ENCODE measurements around the gene SIGLEC11. TPM values are rescaled to one million over a fixed set of nuclear protein-coding genes. Genes with fewer than 3 reads are reported as not detected.
"Not testable (repeated sequence)": the region's sequence is repeated elsewhere in the genome, so short reads cannot be mapped to it uniquely, and the experiment has no call there.

Gene SIGLEC11, protein sequence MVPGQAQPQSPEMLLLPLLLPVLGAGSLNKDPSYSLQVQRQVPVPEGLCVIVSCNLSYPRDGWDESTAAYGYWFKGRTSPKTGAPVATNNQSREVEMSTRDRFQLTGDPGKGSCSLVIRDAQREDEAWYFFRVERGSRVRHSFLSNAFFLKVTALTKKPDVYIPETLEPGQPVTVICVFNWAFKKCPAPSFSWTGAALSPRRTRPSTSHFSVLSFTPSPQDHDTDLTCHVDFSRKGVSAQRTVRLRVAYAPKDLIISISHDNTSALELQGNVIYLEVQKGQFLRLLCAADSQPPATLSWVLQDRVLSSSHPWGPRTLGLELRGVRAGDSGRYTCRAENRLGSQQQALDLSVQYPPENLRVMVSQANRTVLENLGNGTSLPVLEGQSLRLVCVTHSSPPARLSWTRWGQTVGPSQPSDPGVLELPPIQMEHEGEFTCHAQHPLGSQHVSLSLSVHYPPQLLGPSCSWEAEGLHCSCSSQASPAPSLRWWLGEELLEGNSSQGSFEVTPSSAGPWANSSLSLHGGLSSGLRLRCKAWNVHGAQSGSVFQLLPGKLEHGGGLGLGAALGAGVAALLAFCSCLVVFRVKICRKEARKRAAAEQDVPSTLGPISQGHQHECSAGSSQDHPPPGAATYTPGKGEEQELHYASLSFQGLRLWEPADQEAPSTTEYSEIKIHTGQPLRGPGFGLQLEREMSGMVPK
- not detected in 2 replicates for total RNA-seq

DNA sequence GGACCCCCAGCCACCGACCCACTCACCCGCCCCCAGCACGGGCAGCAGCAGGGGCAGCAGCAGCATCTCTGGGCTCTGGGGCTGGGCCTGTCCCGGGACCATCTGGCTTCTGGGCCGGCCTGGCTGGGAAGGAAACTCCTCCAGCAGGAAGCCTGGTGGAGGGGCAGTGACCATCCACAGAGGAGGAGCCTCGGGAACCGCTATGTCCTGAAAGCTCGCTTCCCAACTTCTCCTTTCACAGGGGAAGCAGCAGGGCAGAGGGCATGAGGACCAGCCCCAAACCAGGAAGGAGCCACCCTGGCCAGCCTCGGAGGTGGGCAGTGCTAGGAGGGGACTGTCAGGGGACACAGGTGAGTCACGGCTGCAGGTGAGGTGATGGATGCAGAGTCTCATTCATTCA lies at the start of gene SIGLEC11:
SIGLEC11 (minus strand) TSS at position 193 of the 400 bp plus-strand sequence; CDS start at position 102, 91 bp downstream.
- not testable (repeated sequence) for DNase-seq (ENCODE audit: low read depth, low spot score)

DNA sequence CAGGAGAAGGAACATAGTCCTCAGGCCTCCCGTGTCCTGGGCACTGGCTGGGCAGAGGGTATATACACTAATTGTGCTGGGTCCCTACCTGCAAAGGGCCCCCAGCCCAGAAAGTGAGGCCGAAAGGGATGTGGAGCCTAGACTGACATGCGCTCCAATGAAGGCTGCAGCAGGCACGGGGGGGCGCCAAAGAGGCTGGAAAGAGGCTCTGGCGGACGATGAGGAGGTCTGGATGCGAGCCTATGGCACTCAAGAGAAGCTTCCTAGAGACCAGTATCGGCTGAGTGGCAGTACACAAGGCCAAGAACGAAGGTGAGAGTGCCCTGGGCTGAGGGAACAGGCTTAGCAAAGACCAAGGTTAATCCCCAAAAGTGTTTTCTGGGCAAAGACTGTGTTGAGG lies 47.6 kb upstream of the SIGLEC11 start:
- DNase-seq (ENCODE audit: low read depth, low spot score) = no peak

DNA sequence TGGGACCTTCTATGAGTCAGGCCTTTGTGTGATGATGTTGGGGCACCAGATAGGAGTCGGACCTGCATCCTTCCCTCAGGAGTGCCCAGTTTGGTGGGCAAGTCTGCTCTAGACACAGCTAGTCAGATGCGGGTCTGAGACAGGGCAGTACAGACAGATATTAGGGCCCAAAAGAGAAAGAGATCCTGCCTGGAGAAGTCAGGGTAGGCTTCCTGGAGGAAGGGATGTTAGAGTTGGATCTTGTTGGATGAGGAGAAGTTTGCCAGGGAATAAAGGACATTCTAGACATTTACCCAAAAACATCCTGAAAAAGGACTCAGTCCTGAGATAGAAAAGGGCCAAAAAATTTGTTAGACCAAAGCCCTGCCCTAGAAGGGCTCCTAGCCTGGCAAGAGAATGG lies 47.0 kb upstream of the SIGLEC11 start:
- DNase-seq (ENCODE audit: low read depth, low spot score) = no peak

DNA sequence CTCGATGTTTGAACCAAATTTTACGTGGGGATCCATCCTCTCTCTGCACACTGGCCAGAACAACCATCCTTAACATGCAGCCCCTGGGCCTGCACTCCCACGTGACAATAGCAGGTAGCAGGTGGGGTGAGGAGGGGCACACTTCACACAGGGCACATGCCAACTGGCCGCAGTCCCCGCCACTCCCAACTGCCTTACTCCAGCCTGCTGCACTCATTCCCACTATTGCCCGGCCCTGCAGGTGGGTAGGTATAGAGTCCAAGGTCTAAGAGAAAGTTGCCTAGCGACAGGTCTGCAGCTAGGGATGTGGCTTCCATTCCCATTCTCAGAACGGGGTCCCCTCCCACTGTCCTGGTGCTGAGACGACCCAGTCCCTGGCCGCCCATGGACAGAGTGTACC lies 46.2 kb upstream of the SIGLEC11 start:
- no peak for DNase-seq (ENCODE audit: low read depth, low spot score)

DNA sequence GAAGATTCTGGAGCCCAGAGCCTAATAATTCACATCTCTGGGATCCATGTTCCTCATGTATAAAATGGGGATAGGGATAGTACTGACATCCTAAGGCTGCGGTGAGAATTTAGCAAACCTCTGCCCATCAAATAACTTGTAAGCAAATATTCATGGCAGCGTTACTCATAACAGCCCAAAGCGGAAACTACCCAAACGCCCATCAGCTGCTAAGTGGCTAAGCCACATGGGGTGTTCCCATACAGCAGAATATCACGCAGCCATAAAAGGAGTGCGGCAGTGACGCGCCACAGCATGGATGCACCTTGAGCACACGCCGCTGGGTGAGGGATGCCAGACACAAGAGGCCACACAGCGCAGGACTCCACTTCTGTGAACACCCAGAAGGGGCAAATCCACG lies 44.5 kb upstream of the SIGLEC11 start:
- DNase-seq (ENCODE audit: low read depth, low spot score) = no peak

DNA sequence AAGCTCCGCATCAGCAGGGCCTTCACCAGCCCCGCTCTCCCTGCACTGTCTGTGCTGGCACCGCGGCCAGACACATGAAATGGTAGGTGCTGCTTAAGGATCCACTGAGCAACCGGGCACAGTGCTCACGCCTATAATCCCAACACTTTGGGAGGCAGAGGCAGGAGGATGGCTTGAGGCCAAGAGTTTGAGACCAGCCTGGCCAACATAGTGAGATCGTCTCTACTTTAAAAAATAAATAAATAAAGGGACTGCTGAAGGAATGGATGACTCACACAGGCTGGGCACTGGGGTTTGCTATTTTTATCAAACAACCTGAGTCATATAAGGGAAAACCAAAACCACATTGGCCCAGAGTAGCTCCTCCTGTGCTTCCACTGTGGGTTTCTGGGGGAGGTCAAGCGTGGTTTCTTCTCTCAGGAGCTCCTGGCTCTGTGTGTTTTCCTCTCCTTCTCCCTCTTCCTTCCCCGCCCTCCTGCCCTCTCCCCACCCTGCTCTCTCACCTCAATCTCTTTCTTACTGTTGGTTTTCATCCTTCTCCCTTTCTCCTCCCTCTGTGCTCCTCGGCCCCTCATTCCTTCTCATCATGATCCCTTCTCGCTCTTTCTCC lies 42.9 kb upstream of the SIGLEC11 start:
- peak; percentile 35 for DNase-seq (ENCODE audit: low read depth, low spot score)

DNA sequence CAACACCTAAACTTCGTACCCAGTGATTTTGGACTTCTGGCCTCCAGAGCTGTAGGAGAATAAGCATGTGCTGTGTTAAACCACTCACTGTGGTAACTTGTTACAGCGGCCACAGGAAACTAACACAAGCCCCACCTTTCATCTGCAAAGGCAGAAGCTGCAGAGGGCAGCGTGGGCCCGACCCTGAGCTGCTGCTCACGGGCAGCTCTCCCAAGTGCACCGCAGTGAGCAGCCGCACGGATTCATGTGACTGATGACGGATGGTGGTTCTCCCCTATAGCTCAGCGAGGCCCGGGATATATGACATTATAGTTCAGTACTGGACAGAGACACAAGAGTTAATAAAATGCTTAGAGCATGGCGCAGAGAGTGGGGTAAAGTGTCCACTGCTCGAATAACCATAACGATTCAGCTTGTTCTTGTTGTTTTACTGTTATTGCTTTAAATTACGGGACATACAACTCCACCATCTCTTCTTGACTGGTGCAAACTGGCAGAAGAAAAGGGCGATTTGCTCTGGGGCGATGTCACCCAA lies 42.3 kb upstream of the SIGLEC11 start:
- no peak for DNase-seq (ENCODE audit: low read depth, low spot score)

DNA sequence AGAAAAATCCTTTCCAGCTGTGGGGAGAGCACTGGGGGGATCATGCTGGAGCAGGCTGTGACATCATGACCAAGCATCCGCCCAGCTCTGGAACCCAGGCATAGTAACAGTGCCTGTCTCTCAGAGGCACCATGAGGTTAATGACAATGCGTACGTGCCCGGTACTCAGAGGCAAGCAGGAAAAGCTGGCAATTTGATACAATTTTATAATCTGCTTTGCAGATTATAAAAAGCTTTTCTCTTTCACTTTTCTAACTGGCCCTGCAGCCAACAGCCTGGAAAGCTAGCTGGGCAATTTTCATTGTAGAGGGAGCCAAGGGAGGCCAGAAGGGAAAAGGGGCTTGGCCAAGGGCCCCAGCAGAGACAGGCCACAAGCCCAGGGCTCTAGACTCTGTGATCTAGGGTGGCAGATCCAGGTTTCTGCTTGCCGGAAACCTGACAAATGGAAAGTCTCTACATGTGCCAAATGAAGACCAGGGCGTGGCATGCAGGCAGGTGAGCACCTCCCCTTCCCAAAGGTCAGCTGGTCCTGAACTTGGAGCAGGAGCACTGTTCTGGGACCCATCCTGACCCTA lies 41.5 kb upstream of the SIGLEC11 start:
- DNase-seq (ENCODE audit: low read depth, low spot score) = no peak

DNA sequence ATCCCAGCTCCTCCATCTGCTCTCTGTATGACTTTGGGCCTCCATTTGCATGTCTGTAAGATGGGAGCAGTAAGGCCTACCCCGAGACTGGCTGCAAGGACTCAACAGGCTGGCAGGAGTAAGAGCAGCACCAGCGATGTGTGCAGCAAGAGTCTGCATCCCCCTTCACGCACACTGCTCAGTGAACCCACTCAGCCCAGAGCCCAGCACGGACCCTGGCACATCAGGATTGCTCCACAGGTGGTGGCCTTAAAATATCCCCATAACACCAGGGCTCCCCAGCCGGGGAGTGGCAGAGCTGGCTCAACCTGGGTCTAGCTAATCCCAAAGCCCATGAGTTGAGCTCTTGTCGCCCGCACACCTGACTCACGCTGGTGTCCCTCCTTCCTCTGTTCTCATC lies 40.8 kb upstream of the SIGLEC11 start:
- no peak for DNase-seq (ENCODE audit: low read depth, low spot score)

DNA sequence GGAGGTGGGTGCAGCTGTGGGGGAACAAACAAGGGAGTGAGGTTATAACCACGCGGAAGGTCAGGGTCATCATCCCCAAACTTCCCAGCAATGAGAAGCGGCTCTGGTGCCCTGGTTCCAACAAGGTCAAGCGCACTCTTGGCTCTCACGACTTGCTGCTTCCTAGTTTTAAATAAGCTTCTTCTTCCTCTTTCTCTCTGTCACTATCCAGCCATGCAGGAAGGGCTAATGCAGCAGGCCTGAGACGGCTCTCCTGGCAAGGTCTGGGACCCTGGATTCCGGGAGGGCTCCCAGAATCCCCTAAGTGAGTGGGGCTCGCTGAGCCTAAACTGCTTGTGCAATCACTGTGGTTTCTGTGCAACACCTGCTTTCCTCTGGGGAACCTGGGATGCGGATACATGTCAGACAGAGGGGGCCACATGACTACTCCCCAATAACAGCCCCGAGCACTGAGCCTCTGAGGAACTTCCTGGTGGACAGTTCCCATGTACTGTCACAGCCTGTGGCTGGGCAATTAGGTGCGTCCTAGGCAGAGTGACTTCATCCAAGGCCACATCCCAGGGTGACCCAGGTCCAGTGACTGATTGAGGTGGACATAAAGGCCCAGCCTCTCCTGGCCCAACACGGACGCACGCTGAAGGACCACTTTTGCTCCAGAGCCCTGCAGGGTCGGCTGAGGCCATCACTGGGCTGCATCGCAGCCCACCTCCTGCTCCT lies 40.0 kb upstream of the SIGLEC11 start:
- DNase-seq (ENCODE audit: low read depth, low spot score) = no peak

DNA sequence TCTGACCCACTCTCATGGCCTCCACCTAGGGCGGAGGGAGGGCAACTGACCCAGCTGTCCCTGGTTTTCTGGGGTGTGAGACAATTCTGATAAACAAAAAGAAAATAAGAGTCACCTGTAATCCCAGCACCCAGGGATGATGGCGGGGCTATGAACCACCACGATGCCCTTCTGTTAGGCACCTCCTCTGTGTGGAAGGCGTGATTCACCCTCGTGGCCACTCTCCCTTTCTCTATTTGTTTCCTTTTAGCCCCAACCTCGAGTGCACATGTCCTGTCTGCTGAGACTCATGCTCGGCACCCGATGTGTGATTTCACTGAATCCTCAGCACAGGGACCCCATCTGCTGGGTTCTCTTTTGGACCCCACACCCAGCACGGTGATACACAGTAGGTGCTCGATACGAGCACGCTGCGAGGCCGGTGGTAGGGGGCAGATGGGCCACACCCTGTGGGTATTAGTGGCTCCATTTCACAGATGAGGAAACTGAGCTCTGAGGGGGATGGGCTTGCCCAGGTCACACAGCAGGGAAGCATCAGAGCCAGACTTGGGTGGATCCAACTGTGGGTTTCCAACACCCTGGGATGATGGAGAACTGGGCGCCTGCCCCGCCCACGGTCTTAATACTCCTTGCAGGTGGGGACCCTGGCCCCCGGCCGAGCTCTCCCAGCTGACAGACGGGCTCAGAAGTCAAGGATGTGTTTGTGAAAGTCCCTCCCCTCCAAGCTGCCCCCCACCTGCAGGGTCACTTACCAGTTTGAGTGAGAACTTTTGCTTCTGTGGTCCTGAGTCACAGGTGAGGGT lies 39.3 kb upstream of the SIGLEC11 start:
- no peak for DNase-seq (ENCODE audit: low read depth, low spot score)

DNA sequence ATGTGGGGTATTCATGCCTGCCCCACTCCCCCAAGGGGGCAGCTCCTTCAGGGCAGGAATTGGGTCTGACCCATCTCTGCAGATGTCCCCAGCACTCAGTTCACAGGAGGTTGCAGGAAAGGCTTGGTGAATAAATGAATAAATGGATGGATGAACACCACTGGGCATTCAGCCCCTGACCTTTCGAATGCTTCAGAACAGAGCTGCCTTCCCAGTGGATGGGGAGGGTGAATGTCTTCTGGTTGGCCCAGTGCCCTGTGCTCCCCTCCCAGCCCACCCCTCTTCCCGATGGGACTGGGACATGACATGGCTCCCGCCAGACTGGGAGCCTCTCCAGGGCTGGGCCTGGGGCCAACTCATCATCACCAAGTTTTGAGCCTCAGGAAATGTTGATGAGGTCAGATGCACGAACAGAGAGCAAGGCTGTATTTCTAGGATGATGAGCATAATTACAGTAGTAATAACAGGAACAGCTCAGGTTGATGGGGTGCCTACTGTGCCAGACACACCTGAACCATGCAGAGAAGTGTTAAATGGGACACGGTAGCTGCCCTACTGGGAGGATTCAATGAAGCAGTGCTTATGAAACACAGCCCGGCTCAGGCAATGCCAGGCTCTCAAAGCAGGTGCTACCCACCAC lies 38.5 kb upstream of the SIGLEC11 start:
- DNase-seq (ENCODE audit: low read depth, low spot score) = no peak

DNA sequence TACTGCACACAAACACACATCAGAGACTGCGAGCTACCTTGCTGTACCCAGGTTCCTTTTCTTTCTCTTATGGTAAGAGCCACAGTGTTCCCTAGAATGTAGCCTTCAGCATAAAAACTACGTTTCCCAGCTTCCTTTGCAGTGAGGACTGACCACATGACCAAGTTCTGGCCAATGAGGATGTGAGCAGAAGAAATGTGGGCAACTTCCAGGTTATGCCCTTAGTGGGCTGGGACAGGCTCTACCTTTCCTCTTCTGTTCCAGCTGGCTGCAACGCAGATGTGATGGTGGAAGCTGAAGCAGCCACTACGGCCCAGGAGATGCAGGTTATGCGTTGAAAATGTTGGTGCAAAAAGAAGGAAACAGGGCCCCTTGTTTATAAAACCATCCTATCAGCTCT lies 36.7 kb upstream of the SIGLEC11 start:
- no peak for DNase-seq (ENCODE audit: low read depth, low spot score)

DNA sequence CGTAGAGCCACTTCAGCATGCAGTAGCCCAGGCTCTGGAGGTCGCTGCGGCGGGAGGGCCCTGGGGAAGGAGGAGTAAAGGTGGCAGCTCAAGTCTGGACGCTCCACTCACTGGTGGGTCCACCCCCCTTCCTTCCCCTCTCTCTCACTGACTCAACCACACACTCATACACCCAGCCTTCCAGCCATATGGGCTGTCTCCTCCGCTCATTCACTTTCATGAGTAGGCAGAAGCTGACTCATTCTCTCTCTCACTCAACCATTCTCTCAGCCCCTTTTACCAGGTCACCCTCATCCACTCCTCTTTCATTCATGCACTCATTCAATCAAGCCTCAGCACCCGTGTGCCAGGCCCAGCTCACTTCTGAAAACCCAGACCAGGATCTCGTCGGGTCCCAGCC lies 27.5 kb upstream of the SIGLEC11 start:
- DNase-seq (ENCODE audit: low read depth, low spot score) = no peak

DNA sequence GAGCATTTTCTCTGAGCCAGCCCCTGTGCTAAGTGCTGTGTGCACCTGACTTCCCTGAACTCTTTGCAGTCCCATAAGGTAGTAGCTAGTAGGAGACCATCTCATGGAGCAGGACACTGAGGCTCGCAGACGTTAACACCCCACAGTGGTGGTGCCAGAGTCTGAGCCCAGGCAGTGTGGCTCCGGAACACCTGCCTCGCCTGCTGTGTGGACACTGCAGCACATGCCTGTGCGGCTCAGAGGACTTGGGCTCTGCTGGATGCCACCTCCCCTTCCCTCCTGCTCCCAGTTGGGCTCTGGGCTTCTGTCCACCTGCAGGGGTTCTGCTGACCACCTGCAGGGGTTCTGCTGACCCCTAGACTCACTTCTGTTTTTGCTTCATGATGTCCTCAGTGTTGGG lies 27.0 kb upstream of the SIGLEC11 start:
- no peak for DNase-seq (ENCODE audit: low read depth, low spot score)

DNA sequence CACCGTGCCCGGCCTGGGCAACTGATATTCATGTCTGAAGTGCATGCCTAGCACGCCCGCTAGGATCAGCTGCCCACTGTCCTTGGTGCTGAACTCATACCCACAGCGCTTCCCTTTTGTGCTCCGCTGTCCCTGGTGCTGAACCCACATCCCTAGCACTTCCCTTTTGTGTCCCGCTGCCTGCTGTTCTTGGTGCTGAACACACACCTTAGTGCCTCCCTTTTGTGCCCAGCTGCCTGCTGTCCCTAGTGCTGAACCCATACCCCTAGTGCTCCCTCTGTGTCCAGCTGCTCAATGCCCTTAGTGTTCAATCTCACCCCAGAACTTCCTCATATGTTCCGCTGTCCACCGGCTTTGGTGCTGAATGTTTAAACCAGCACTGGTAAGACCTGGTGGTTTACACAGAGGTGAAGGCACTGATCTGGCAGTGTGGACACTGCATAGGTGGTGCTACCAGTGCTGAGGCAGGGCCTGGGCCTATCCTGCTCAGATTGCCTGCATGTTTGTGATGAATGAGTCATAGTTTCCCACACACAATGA lies 26.3 kb upstream of the SIGLEC11 start:
- peak; percentile 74 for DNase-seq (ENCODE audit: low read depth, low spot score)

DNA sequence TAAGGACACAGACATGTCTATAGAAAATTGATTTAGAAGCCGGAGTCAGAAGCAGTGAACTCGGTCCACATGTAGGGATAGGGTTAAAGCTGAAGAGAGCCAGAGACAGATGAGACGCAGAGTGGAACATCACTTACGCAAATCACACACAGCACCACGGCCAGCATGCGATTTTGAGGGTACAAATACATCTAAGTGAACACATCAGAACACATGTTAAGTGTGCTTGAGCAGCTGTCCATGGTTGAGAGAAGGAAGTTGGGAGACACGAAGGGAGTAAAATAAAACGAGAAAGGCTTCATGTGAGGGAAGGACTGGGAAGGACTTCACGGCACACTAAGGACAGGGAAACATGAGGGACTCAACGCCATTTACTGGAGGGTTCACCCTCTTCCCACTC lies 25.4 kb upstream of the SIGLEC11 start:
- DNase-seq (ENCODE audit: low read depth, low spot score) = no peak

DNA sequence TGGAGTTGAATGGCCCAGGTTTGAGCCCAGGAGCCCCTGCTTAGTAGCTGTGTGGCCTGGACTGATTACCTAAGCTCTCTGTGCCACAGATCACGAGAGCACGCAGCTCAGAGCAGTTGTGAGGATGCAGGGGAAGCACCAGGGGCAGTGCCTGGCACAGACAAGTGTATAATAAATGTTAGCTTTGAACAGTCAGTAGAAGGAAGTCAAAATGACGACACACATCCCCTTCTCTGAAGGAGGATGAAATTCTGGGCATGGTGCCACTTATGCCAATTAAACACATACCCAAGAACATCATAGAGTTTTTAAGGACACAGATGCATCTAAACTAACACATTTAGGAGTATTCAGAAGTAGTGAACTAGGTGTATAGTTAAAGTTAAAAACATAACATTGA lies 24.9 kb upstream of the SIGLEC11 start:
- peak; percentile 20 for DNase-seq (ENCODE audit: low read depth, low spot score)

DNA sequence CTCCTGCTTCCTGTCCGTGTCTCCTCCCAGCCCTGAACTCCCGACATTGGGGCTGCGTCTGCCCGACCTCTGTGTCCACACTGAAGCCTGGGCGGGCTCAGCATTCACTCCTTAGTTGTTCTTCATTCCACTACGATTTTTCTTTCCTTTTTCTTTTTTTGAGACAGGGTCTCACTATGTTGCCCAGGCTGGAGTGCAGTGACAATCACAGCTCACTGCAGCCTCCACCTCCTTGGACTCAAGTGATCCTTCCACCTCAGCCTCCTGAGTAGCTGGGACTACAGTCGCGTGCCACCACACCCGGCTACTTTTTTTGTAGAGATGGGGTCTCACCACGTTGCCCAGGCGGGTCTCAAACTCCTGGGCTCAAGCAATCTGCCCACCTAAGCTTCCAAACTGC lies 23.5 kb upstream of the SIGLEC11 start:
- no peak for DNase-seq (ENCODE audit: low read depth, low spot score)
